Lung (tissue), 12 donors: ENCODE data around the gene SRCIN1. TPM values are rescaled to one million over a fixed set of nuclear protein-coding genes. Genes with fewer than 3 reads are reported as not detected.

Experiments
- ATAC-seq: fragments of 200-7000 bp; cut with Tn5 transposase; one replicate; pipeline ENCODE4 v1.9.1; 2020; ENCODE audit warnings: moderate number of reproducible peaks; ENCODE audit not compliant: insufficient read depth, low FRiP score
- DNase-seq, 3 donors: peaks; one replicate each; pipeline ENCODE4 v3.0.0-alpha.2; 2013 to 2017
- H3K27ac ChIP-seq, 2 donors: one replicate each; pipeline ENCODE4 v1.5.1; 2013; ENCODE audit warnings: mild to moderate bottlenecking in 2 of 2, moderate library complexity in 2 of 2, control low read depth in 1 of 2, inconsistent platforms in 1 of 2, low read depth in 1 of 2, low read length in 1 of 2
- H3K27me3 ChIP-seq, 3 donors: one replicate each; pipeline ENCODE4 v1.5.1; 2013; ENCODE audit warnings: low read length in 2 of 3; ENCODE audit not compliant: control insufficient read depth in 3 of 3, insufficient read depth in 3 of 3
- H3K36me3 ChIP-seq, 4 donors: one replicate each; pipeline ENCODE4 v1.5.1; 2013; ENCODE audit warnings: low read length in 4 of 4, mild to moderate bottlenecking in 1 of 4, moderate library complexity in 1 of 4; ENCODE audit not compliant: control insufficient read depth in 4 of 4, insufficient read depth in 4 of 4
- H3K4me1 ChIP-seq, 5 donors: one replicate each; pipeline ENCODE4 v1.5.1; 2013; ENCODE audit warnings: low read length in 5 of 5, mild to moderate bottlenecking in 2 of 5, moderate library complexity in 1 of 5; ENCODE audit not compliant: control insufficient read depth in 5 of 5, insufficient read depth in 5 of 5
- H3K4me3 ChIP-seq: one replicate; pipeline ENCODE4 v1.5.1; 2013; ENCODE audit warnings: mild to moderate bottlenecking, control low read depth, moderate library complexity
- H3K9ac ChIP-seq, 2 donors: one replicate each; pipeline ENCODE4 v1.5.1; 2013; ENCODE audit warnings: low read length in 2 of 2, control low read depth in 1 of 2; ENCODE audit not compliant: insufficient read depth in 1 of 2
- H3K9me3 ChIP-seq, 4 donors: one replicate each; pipeline ENCODE4 v1.5.1; 2013; ENCODE audit warnings: low read length in 3 of 4, mild to moderate bottlenecking in 1 of 4, moderate library complexity in 1 of 4; ENCODE audit not compliant: control insufficient read depth in 4 of 4, insufficient read depth in 3 of 4
- WGBS, 2 donors: extraction: QIAGEN DNeasy Blood & Tissue Kit; methylation state at CpG; one replicate each; pipeline ENCODE4 v1.1.7; 2013; 5-methylcytosine and 5-hydroxymethylcytosine counted together
- polyA plus RNA-seq, 2 donors: library from polyadenylated mRNA; stranded (reverse); fragments of 200-250 nt; gene quantifications; one replicate each; pipeline ENCODE4 v1.2.1, GENCODE V29; 2013
- total RNA-seq, 2 donors: library from RNA; depleted of rRNA in 1 of 2; stranded (reverse); fragments of >200 nt in 1 of 2; gene quantifications; one replicate each; pipeline ENCODE4 v1.2.1, GENCODE V29; 2014 to 2021
- TF ChIP-seq, protein P1 (sequence below): IDR thresholded peaks from 2 replicates; pipeline ENCODE4 v1.5.1; 2012; ENCODE audit warnings: mild to moderate bottlenecking; ENCODE audit errors: control extremely low read depth, extremely low read depth
- donor health status: control.
- donor health status: control.
- donor health status: Bipolar disorder and iron deficiency.
- donor health status: healthy.
- donor health status: DM: yes; HTN: yes; CAD: no.

Gene SRCIN1
- total and polyA plus RNA-seq, 4 donors = 1.5 to 15.0 (median 2.5) TPM

DNA sequence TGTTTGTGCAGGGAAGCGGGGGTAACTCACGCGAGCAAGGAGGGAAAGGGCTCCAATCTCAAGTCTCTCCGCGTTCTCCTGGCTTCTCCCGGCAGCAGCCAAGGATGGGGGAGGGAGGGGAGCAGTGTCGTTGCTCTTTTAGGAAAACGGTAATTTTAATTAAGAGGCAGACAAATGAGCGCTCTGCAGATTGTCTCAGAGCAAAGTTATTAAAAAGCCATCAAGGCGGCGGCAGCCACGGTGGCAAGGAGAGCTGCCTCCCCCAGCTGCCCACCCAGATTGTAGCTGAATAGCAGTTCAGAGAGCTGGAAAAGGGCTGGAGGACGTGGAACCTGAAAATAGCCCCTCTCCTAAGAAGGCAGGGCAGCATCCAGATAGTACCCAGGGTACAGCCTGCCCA, 11.6 kb downstream of the SRCIN1 start:
- H3K27me3 ChIP-seq = peaks cover 0 to 16% (median 6%) of the 10 kb centered on the region in 3 donors
- ATAC-seq = no peak
- no peak for DNase-seq

DNA sequence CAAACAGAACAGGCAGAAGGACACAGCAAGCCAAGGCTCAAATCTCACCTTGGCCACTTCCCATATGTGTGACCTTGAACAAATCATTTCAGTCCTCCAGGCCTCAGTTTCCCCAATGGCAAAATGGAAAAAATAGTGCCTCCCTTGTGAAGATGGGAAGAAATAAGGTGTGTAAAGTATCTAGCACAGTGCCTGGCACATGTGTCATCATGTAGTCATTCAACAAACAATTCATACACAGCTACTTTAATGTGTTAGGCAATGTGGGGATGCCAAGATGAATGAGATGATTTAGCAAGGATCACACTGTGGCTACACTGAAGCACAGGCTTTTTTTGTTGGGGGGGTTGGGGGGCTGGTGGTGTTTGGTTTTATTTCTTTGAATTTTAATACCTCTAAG, 13.3 kb downstream of the SRCIN1 start:
- no peak for DNase-seq
- H3K36me3 ChIP-seq = no peaks in the 10 kb centered on the region
- TF ChIP-seq, protein P1, sequence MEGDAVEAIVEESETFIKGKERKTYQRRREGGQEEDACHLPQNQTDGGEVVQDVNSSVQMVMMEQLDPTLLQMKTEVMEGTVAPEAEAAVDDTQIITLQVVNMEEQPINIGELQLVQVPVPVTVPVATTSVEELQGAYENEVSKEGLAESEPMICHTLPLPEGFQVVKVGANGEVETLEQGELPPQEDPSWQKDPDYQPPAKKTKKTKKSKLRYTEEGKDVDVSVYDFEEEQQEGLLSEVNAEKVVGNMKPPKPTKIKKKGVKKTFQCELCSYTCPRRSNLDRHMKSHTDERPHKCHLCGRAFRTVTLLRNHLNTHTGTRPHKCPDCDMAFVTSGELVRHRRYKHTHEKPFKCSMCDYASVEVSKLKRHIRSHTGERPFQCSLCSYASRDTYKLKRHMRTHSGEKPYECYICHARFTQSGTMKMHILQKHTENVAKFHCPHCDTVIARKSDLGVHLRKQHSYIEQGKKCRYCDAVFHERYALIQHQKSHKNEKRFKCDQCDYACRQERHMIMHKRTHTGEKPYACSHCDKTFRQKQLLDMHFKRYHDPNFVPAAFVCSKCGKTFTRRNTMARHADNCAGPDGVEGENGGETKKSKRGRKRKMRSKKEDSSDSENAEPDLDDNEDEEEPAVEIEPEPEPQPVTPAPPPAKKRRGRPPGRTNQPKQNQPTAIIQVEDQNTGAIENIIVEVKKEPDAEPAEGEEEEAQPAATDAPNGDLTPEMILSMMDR = no peak
- ATAC-seq = no peak
- peaks cover 0 to 4% (median 0%) of the 10 kb centered on the region in 5 donors for H3K4me1 ChIP-seq
- H3K4me3 ChIP-seq = no peak overlapping the region
- peaks cover 0 to 2% (median 0%) of the 10 kb centered on the region in 4 donors for H3K9me3 ChIP-seq
- no peak overlapping the region for H3K9ac ChIP-seq
- no peak overlapping the region for H3K27ac ChIP-seq
- peaks cover 0 to 6% (median 5%) of the 10 kb centered on the region in 3 donors for H3K27me3 ChIP-seq

More for the DNA sequence above, 11.6 kb downstream of the SRCIN1 start:
- Histone ChIP-seq H3K27ac (no peak overlapping the region), H3K4me1 (peaks cover 0 to 4% (median 0%) of the 10 kb centered on the region in 5 donors), H3K4me3 (no peak overlapping the region), H3K9me3 (peaks cover 0 to 2% (median 0%) of the 10 kb centered on the region in 4 donors), H3K9ac (no peak overlapping the region), H3K36me3 (no peaks in the 10 kb centered on the region)
- WGBS, 2 donors = 62 to 65% methylated on average over 13 of the region's 13 CpGs
- TF ChIP-seq, protein P1 = no peak

DNA sequence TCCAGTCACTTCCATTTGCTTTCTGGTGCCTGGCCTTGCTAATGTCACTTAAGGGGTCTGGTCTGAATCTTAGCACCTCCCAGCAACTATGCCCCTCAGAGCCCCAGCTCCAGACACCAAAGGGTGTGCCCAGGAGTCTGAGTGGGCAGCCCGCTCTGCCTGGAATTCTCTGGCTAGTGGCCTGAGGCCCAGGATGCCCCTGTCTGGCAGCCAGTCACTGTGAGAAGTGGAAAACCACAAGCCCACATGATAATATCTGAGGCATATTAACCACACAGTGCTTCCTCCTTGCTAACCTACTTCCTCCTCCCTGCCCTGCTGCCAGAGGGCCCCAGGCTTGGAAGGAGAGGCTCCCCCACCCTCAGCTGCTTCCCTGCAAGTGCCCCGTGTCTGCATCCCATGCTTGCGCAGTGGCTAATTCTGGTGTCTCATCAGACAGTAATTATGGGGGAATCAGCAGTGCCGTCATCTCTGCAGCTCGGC, 14.0 kb downstream of the SRCIN1 start:
- peaks cover 0 to under 1% (median 0%) of the 10 kb centered on the region in 4 donors for H3K9me3 ChIP-seq

More for the DNA sequence above, 14.0 kb downstream of the SRCIN1 start:
- H3K27me3 ChIP-seq = peaks cover 0 to 6% (median 3%) of the 10 kb centered on the region in 3 donors
- ATAC-seq = peak; percentile 34
- no peak overlapping the region for H3K27ac ChIP-seq
- H3K4me1 ChIP-seq = peaks cover 0 to 4% (median 0%) of the 10 kb centered on the region in 5 donors
- H3K36me3 ChIP-seq = no peaks in the 10 kb centered on the region
- WGBS, 2 donors = 28 to 52% methylated on average over 5 of the region's 5 CpGs
- no peak overlapping the region for H3K4me3 ChIP-seq
- DNase-seq = no peak
- TF ChIP-seq, protein P1 = no peak
- no peak overlapping the region for H3K9ac ChIP-seq
